ENCODE measurements around the gene LRRC17. TPM values are rescaled to one million over a fixed set of nuclear protein-coding genes. Genes with fewer than 3 reads are reported as not detected.

LRRC17 gene
- total RNA-seq, 1 experiment from 2014 or later = not detected

- no peak overlapping the region for H2AFZ ChIP-seq (ENCODE audit: low read length)
- H4K20me1 ChIP-seq (ENCODE audit: insufficient read depth, low read depth, low read length) = no peaks in the 10 kb centered on the region
- no peaks in the 10 kb centered on the region for H3K27me3 ChIP-seq (ENCODE audit: low read length)
- H3K9ac ChIP-seq (ENCODE audit: low read length) = no peak overlapping the region
- H3K79me2 ChIP-seq (ENCODE audit: low read length) = no peaks in the 10 kb centered on the region
- H3K4me1 ChIP-seq (ENCODE audit: low read length) = no peaks in the 10 kb centered on the region
- H3K9me3 ChIP-seq (ENCODE audit: low read length) = no peaks in the 10 kb centered on the region
- H3K27ac ChIP-seq (ENCODE audit: low read length) = no peak overlapping the region
- H3K36me3 ChIP-seq (ENCODE audit: insufficient read depth, low read length) = no peaks in the 10 kb centered on the region
- H3K9me2 ChIP-seq (replicated peaks; ENCODE audit: insufficient read depth, low read length) = no peaks in the 10 kb centered on the region
- H3K4me2 ChIP-seq (ENCODE audit: low read depth, low read length, poor library complexity, severe bottlenecking) = no peak overlapping the region
- no peak overlapping the region for H3K4me3 ChIP-seq (ENCODE audit: low read length)
- DNase-seq = no peak
These were observed 77.8 kb downstream of the LRRC17 start for GRCh38 chr7:102990642-102991041.

- no peak overlapping the region for H3K4me3 ChIP-seq (ENCODE audit: low read length)
- H3K79me2 ChIP-seq (ENCODE audit: low read length) = no peaks in the 10 kb centered on the region
- DNase-seq = no peak
- H4K20me1 ChIP-seq (ENCODE audit: insufficient read depth, low read depth, low read length) = no peaks in the 10 kb centered on the region
- H3K9ac ChIP-seq (ENCODE audit: low read length) = no peak overlapping the region
- no peaks in the 10 kb centered on the region for H3K36me3 ChIP-seq (ENCODE audit: insufficient read depth, low read length)
- no peak overlapping the region for H3K27ac ChIP-seq (ENCODE audit: low read length)
- H3K9me2 ChIP-seq (replicated peaks; ENCODE audit: insufficient read depth, low read length) = no peaks in the 10 kb centered on the region
- no peaks in the 10 kb centered on the region for H3K4me1 ChIP-seq (ENCODE audit: low read length)
- no peaks in the 10 kb centered on the region for H3K9me3 ChIP-seq (ENCODE audit: low read length)
- H3K27me3 ChIP-seq (ENCODE audit: low read length) = no peaks in the 10 kb centered on the region
- H3K4me2 ChIP-seq (ENCODE audit: low read depth, low read length, poor library complexity, severe bottlenecking) = no peak overlapping the region
- no peak overlapping the region for H2AFZ ChIP-seq (ENCODE audit: low read length)
These were observed 78.3 kb downstream of the LRRC17 start for GRCh38 chr7:102991077-102991539.

- no peak for DNase-seq
- no peak overlapping the region for H3K9ac ChIP-seq (ENCODE audit: low read length)
- no peaks in the 10 kb centered on the region for H4K20me1 ChIP-seq (ENCODE audit: insufficient read depth, low read depth, low read length)
- H2AFZ ChIP-seq (ENCODE audit: low read length) = no peak overlapping the region
- H3K4me3 ChIP-seq (ENCODE audit: low read length) = no peak overlapping the region
- no peaks in the 10 kb centered on the region for H3K9me2 ChIP-seq (replicated peaks; ENCODE audit: insufficient read depth, low read length)
- no peaks in the 10 kb centered on the region for H3K4me1 ChIP-seq (ENCODE audit: low read length)
- H3K27me3 ChIP-seq (ENCODE audit: low read length) = no peaks in the 10 kb centered on the region
- no peaks in the 10 kb centered on the region for H3K36me3 ChIP-seq (ENCODE audit: insufficient read depth, low read length)
- H3K9me3 ChIP-seq (ENCODE audit: low read length) = no peaks in the 10 kb centered on the region
- no peaks in the 10 kb centered on the region for H3K79me2 ChIP-seq (ENCODE audit: low read length)
- H3K27ac ChIP-seq (ENCODE audit: low read length) = no peak overlapping the region
- H3K4me2 ChIP-seq (ENCODE audit: low read depth, low read length, poor library complexity, severe bottlenecking) = no peak overlapping the region
These were observed 78.9 kb downstream of the LRRC17 start for GRCh38 chr7:102991540-102992214.

GRCh38 chr7:102992509-102992937, 79.7 kb downstream of the LRRC17 start:
- H3K27ac ChIP-seq (ENCODE audit: low read length) = no peak overlapping the region
- no peaks in the 10 kb centered on the region for H4K20me1 ChIP-seq (ENCODE audit: insufficient read depth, low read depth, low read length)
- H3K79me2 ChIP-seq (ENCODE audit: low read length) = no peaks in the 10 kb centered on the region
- no peak overlapping the region for H3K4me3 ChIP-seq (ENCODE audit: low read length)
- H3K36me3 ChIP-seq (ENCODE audit: insufficient read depth, low read length) = no peaks in the 10 kb centered on the region
- H2AFZ ChIP-seq (ENCODE audit: low read length) = no peak overlapping the region
- no peak overlapping the region for H3K9ac ChIP-seq (ENCODE audit: low read length)
- no peak for DNase-seq
- no peaks in the 10 kb centered on the region for H3K9me2 ChIP-seq (replicated peaks; ENCODE audit: insufficient read depth, low read length)
- H3K9me3 ChIP-seq (ENCODE audit: low read length) = no peaks in the 10 kb centered on the region
- no peak overlapping the region for H3K4me2 ChIP-seq (ENCODE audit: low read depth, low read length, poor library complexity, severe bottlenecking)
- H3K4me1 ChIP-seq (ENCODE audit: low read length) = no peaks in the 10 kb centered on the region
- no peaks in the 10 kb centered on the region for H3K27me3 ChIP-seq (ENCODE audit: low read length)

- Histone ChIP-seq H3K36me3 (ENCODE audit: insufficient read depth, low read length) (no peaks in the 10 kb centered on the region), H3K79me2 (ENCODE audit: low read length) (no peaks in the 10 kb centered on the region), H3K27ac (ENCODE audit: low read length) (no peak overlapping the region), H3K9me3 (ENCODE audit: low read length) (no peaks in the 10 kb centered on the region), H3K4me1 (ENCODE audit: low read length) (no peaks in the 10 kb centered on the region), H3K9me2 (replicated peaks; ENCODE audit: insufficient read depth, low read length) (no peaks in the 10 kb centered on the region), H3K4me2 (ENCODE audit: low read depth, low read length, poor library complexity, severe bottlenecking) (no peak overlapping the region), H3K4me3 (ENCODE audit: low read length) (no peak overlapping the region), H2AFZ (ENCODE audit: low read length) (no peak overlapping the region), H3K27me3 (ENCODE audit: low read length) (no peaks in the 10 kb centered on the region), H3K9ac (ENCODE audit: low read length) (no peak overlapping the region), H4K20me1 (ENCODE audit: insufficient read depth, low read depth, low read length) (no peaks in the 10 kb centered on the region)
- DNase-seq = no peak
These were observed 80.3 kb downstream of the LRRC17 start for GRCh38 chr7:102992938-102993717.

GRCh38 chr7:102993718-102994029, 80.9 kb downstream of the LRRC17 start:
- no peak overlapping the region for H2AFZ ChIP-seq (ENCODE audit: low read length)
- H4K20me1 ChIP-seq (ENCODE audit: insufficient read depth, low read depth, low read length) = no peaks in the 10 kb centered on the region
- H3K9me3 ChIP-seq (ENCODE audit: low read length) = no peaks in the 10 kb centered on the region
- H3K36me3 ChIP-seq (ENCODE audit: insufficient read depth, low read length) = no peaks in the 10 kb centered on the region
- no peak overlapping the region for H3K4me2 ChIP-seq (ENCODE audit: low read depth, low read length, poor library complexity, severe bottlenecking)
- no peaks in the 10 kb centered on the region for H3K79me2 ChIP-seq (ENCODE audit: low read length)
- no peaks in the 10 kb centered on the region for H3K9me2 ChIP-seq (replicated peaks; ENCODE audit: insufficient read depth, low read length)
- no peak for DNase-seq
- no peak overlapping the region for H3K27ac ChIP-seq (ENCODE audit: low read length)
- H3K4me1 ChIP-seq (ENCODE audit: low read length) = no peaks in the 10 kb centered on the region
- H3K4me3 ChIP-seq (ENCODE audit: low read length) = no peak overlapping the region
- no peaks in the 10 kb centered on the region for H3K27me3 ChIP-seq (ENCODE audit: low read length)
- no peak overlapping the region for H3K9ac ChIP-seq (ENCODE audit: low read length)

GRCh38 chr7:102994567-102994966, 81.8 kb downstream of the LRRC17 start:
- Histone ChIP-seq H4K20me1 (ENCODE audit: insufficient read depth, low read depth, low read length) (no peaks in the 10 kb centered on the region), H3K9me2 (replicated peaks; ENCODE audit: insufficient read depth, low read length) (no peaks in the 10 kb centered on the region), H3K9ac (ENCODE audit: low read length) (no peak overlapping the region), H3K27me3 (ENCODE audit: low read length) (no peaks in the 10 kb centered on the region), H3K4me2 (ENCODE audit: low read depth, low read length, poor library complexity, severe bottlenecking) (no peak overlapping the region), H3K79me2 (ENCODE audit: low read length) (no peaks in the 10 kb centered on the region), H3K27ac (ENCODE audit: low read length) (no peak overlapping the region), H3K9me3 (ENCODE audit: low read length) (no peaks in the 10 kb centered on the region), H2AFZ (ENCODE audit: low read length) (no peak overlapping the region), H3K36me3 (ENCODE audit: insufficient read depth, low read length) (no peaks in the 10 kb centered on the region), H3K4me1 (ENCODE audit: low read length) (no peaks in the 10 kb centered on the region), H3K4me3 (ENCODE audit: low read length) (no peak overlapping the region)
- DNase-seq = peak; percentile 46

Measured in Karpas-422 (cell line).